Adrenal gland (tissue), 5 donors: ENCODE data around the gene AHRR.

ENCODE experiments used
- CTCF ChIP-seq, 6 experiments: fragments of 450-650 bp in 4 of 6; fragments of 200-600 bp in 2 of 6; sonication (generic) in 1 of 6; IDR thresholded peaks; 1 replicate in 5 of 6; 2 replicates in 1 of 6; pipeline versions ENCODE4 v1.5.1 to v1.8.0; 2016 to 2021; ENCODE audit warnings: antibody characterized with exemption in 6 of 6, mild to moderate bottlenecking in 2 of 6, moderate library complexity in 1 of 6
- POLR2A ChIP-seq, 2 donors: fragments of 450-650 bp; IDR thresholded peaks; one replicate each; pipeline ENCODE4 v1.6.1; 2017; ENCODE audit warnings: antibody characterized with exemption in 2 of 2, mild to moderate bottlenecking in 2 of 2, moderate library complexity in 1 of 2
- donor health status: DM: no; HTN: no; CAD: no.

GRCh38 chr5:312845-313244 is 8.7 kb upstream of the AHRR start:
- TF ChIP-seq CTCF (IDR thresholded peaks at IDR 0.05) (no peak), POLR2A (IDR thresholded peaks at IDR 0.05) (no peak)
